Activated CD8-positive, alpha-beta memory T cell treated with anti-CD3 and anti-CD28 coated beads for 36 hours (primary cell): ENCODE data around the gene CCDC106. TPM values are rescaled to one million over a fixed set of nuclear protein-coding genes. Genes with fewer than 3 reads are reported as not detected.

Experiments used
- CTCF ChIA-PET: fragments of 350-600 bp; sonication (Branson Sonifier 250); formaldehyde crosslinking; loops from one replicate; lab custom pipeline; 2021; ENCODE audit warnings: antibody characterized with exemption; lab: Charles Lee
- POLR2A ChIA-PET: fragments of 350-600 bp; sonication (Branson Sonifier 250); formaldehyde crosslinking; loops from one replicate; lab custom pipeline; 2021; ENCODE audit warnings: antibody characterized with exemption; lab: Charles Lee
- total RNA-seq, 2 experiments: library from RNA; stranded (reverse); gene quantifications; one replicate each; pipeline ENCODE4 v1.2.3, GENCODE V29; 2021

Gene CCDC106
- total RNA-seq, 2 experiments from 2014 or later = 4.3 to 4.4 TPM

GRCh38 chr19:55611300-55611982, 36.6 kb upstream of the CCDC106 start:
- CTCF ChIA-PET = interaction anchor here (0.7 kb wide), 1 partner anchor 27 kb away, joined by 5 read pairs; no protein-coding TSS in a partner anchor

GRCh38 chr19:55611983-55612645, 35.9 kb upstream of the CCDC106 start:
- ChIA-PET POLR2A (no interaction called here), CTCF (interaction anchor here (0.5 kb wide), 1 partner anchor 100 kb away, joined by 4 read pairs; no protein-coding TSS in a partner anchor)

More at GRCh38 chr19:55611300-55611982, 36.6 kb upstream of the CCDC106 start:
- POLR2A ChIA-PET = no interaction called here

- ChIA-PET POLR2A (no interaction called here), CTCF (interaction anchor here (1.2 kb wide), 1 partner anchor 18 kb away, joined by 4 read pairs; no protein-coding TSS in a partner anchor)
Measured at GRCh38 chr19:55613396-55613795, 34.6 kb upstream of the CCDC106 start.

- POLR2A ChIA-PET = no interaction called here
- CTCF ChIA-PET = interaction anchor here (1.2 kb wide), 1 partner anchor 18 kb away, joined by 4 read pairs; no protein-coding TSS in a partner anchor
Measured at GRCh38 chr19:55613930-55614710, 33.9 kb upstream of the CCDC106 start.

- ChIA-PET POLR2A (no interaction called here), CTCF (interaction anchor here (1.2 kb wide), 1 partner anchor 9 kb away, joined by 4 read pairs; no protein-coding TSS in a partner anchor)
Measured at GRCh38 chr19:55614711-55615542, 33.1 kb upstream of the CCDC106 start.

GRCh38 chr19:55615543-55616394, 32.2 kb upstream of the CCDC106 start:
- POLR2A ChIA-PET = no interaction called here
- CTCF ChIA-PET = interaction anchor here (1.2 kb wide), 1 partner anchor 10 kb away, joined by 4 read pairs; no protein-coding TSS in a partner anchor

GRCh38 chr19:55616395-55616875, 31.6 kb upstream of the CCDC106 start:
- ChIA-PET CTCF (no interaction called here), POLR2A (no interaction called here)

GRCh38 chr19:55617426-55617825, 30.6 kb upstream of the CCDC106 start:
- POLR2A ChIA-PET = no interaction called here
- CTCF ChIA-PET = interaction anchor here (1.4 kb wide), 1 partner anchor 11 kb away, joined by 5 read pairs; no protein-coding TSS in a partner anchor

GRCh38 chr19:55618426-55618825, 29.6 kb upstream of the CCDC106 start:
- ChIA-PET POLR2A (interaction anchor here (0.6 kb wide), 1 partner anchor 279 kb away, joined by 5 read pairs; the partner anchor contains the start of gene KMT5C), CTCF (interaction anchor here (0.7 to 1.4 kb wide), 3 partner anchors 12 to 532 kb away, joined by 4 to 5 read pairs (median 5); no protein-coding TSS in a partner anchor)

GRCh38 chr19:55619286-55619685, 28.7 kb upstream of the CCDC106 start:
- ChIA-PET POLR2A (no interaction called here), CTCF (interaction anchor here (0.6 to 2.1 kb wide), 4 partner anchors 13 to 306 kb away, joined by 4 to 6 read pairs (median 4); no protein-coding TSS in a partner anchor)

GRCh38 chr19:55620410-55621204, 27.4 kb upstream of the CCDC106 start:
- ChIA-PET POLR2A (no interaction called here), CTCF (interaction anchor here (1.1 to 2.1 kb wide), 3 partner anchors 10 to 109 kb away, joined by 4 to 6 read pairs (median 6); no protein-coding TSS in a partner anchor)

- CTCF ChIA-PET = interaction anchor here (0.6 to 2.1 kb wide), 3 partner anchors 10 to 17 kb away, joined by 4 to 6 read pairs (median 6); no protein-coding TSS in a partner anchor
- POLR2A ChIA-PET = no interaction called here
Measured at GRCh38 chr19:55621205-55621672, 26.8 kb upstream of the CCDC106 start.

GRCh38 chr19:55621673-55622231, 26.3 kb upstream of the CCDC106 start:
- POLR2A ChIA-PET = no interaction called here
- CTCF ChIA-PET = interaction anchor here (0.6 to 1.4 kb wide), 3 partner anchors 10 to 17 kb away, joined by 3 to 6 read pairs (median 4); no protein-coding TSS in a partner anchor

GRCh38 chr19:55622242-55622969, 25.6 kb upstream of the CCDC106 start:
- POLR2A ChIA-PET = no interaction called here
- CTCF ChIA-PET = interaction anchor here (0.5 to 1.4 kb wide), 4 partner anchors 9 to 41 kb away, joined by 3 to 6 read pairs (median 4); no protein-coding TSS in a partner anchor

GRCh38 chr19:55623130-55623529, 24.9 kb upstream of the CCDC106 start:
- ChIA-PET CTCF (interaction anchor here (0.5 to 1.4 kb wide), 3 partner anchors 8 to 42 kb away, joined by 3 to 6 read pairs (median 5); no protein-coding TSS in a partner anchor), POLR2A (no interaction called here)
